Gastroesophageal sphincter (tissue), 4 donors: ENCODE results near the gene SLC35A5. TPM values are rescaled to one million over a fixed set of nuclear protein-coding genes. Genes with fewer than 3 reads are reported as not detected.

ENCODE experiments used
- ATAC-seq: fragments of 150-250 bp; one replicate; pipeline ENCODE4 v1.9.1; 2016; ENCODE audit warnings: mild to moderate bottlenecking, moderate library complexity
- H3K27ac ChIP-seq, 4 donors: fragments of 200-600 bp; sonication (generic) in 3 of 4; 1 replicate in 3 of 4; 2 replicates in 1 of 4; pipeline ENCODE4 v1.5.1; 2016 to 2019
- H3K27me3 ChIP-seq: fragments of 200-600 bp; sonication (generic); one replicate; pipeline ENCODE4 v1.5.1; 2019
- H3K36me3 ChIP-seq, 2 donors: fragments of 200-600 bp; sonication (generic); one replicate each; pipeline ENCODE4 v1.5.1; 2019; ENCODE audit warnings: control low read depth in 1 of 2
- H3K4me1 ChIP-seq, 3 donors: fragments of 200-600 bp; sonication (generic); 1 replicate in 2 of 3; 2 replicates in 1 of 3; pipeline ENCODE4 v1.5.1; 2016 to 2019; ENCODE audit warnings: control low read depth in 2 of 3
- H3K4me3 ChIP-seq, 2 donors: fragments of 200-600 bp; sonication (generic); one replicate each; pipeline ENCODE4 v1.5.1; 2019; ENCODE audit warnings: mild to moderate bottlenecking in 1 of 2, moderate library complexity in 1 of 2
- H3K9me3 ChIP-seq, 3 donors: fragments of 200-600 bp; sonication (generic); one replicate each; pipeline ENCODE4 v1.5.1; 2017 to 2019; ENCODE audit warnings: control low read depth in 2 of 3
- CTCF ChIP-seq, 4 experiments: fragments of 200-600 bp in 2 of 4; fragments of 450-650 bp in 2 of 4; sonication (generic) in 1 of 4; IDR thresholded peaks; one replicate each; pipeline ENCODE4 v1.5.1; 2017 to 2019; ENCODE audit warnings: antibody characterized with exemption in 4 of 4, mild to moderate bottlenecking in 2 of 4, moderate library complexity in 2 of 4
- EP300 ChIP-seq: sonication (generic); formaldehyde crosslinking; IDR thresholded peaks from one replicate; pipeline ENCODE4 v1.6.1; 2017; ENCODE audit warnings: antibody characterized with exemption, mild to moderate bottlenecking
- POLR2A ChIP-seq, 2 donors: fragments of 450-650 bp; IDR thresholded peaks; one replicate each; pipeline ENCODE4 v1.6.1; 2017; ENCODE audit warnings: antibody characterized with exemption in 2 of 2, mild to moderate bottlenecking in 2 of 2, moderate library complexity in 1 of 2
- POLR2AphosphoS5 ChIP-seq: sonication (generic); formaldehyde crosslinking; IDR thresholded peaks from one replicate; pipeline ENCODE4 v1.6.1; 2017; ENCODE audit warnings: antibody characterized with exemption
- WGBS, 2 donors: methylation state at CpG; one replicate each; pipeline ENCODE4 v1.1.5; 2018; ENCODE audit warnings: low coverage in 1 of 2; 5-methylcytosine and 5-hydroxymethylcytosine counted together
- total RNA-seq, 4 donors: library from RNA; depleted of rRNA; stranded (reverse); fragments of >200 nt; gene quantifications; one replicate each; pipeline ENCODE4 v1.1.0, GENCODE V29; 2016

Gene SLC35A5
- total RNA-seq, 4 donors from 2014 or later = 20.7 to 29.7 (median 25.4) TPM

- no peak for TF ChIP-seq POLR2A (IDR thresholded peaks at IDR 0.05)
- TF ChIP-seq CTCF (IDR thresholded peaks at IDR 0.05) = no peak
- no peak for TF ChIP-seq EP300
- no peak for TF ChIP-seq POLR2AphosphoS5
- 80 to 84% methylated on average over 3 to 5 of the region's 5 CpGs for WGBS, 2 donors
These were observed 61.4 kb downstream of the SLC35A5 start for GRCh38 chr3:112623213-112623612.

GRCh38 chr3:112623717-112624116, 61.9 kb downstream of the SLC35A5 start:
- peaks cover 0 to 3% of the 10 kb centered on the region in 2 donors for H3K36me3 ChIP-seq
- TF ChIP-seq CTCF (IDR thresholded peaks at IDR 0.05) (no peak), EP300 (no peak), POLR2A (IDR thresholded peaks at IDR 0.05) (no peak), POLR2AphosphoS5 (no peak)
- 95% methylated on average over 1 of the region's 1 CpG; no CpG with 5 or more reads in 1 of the 2 donors for WGBS, 2 donors
- H3K9me3 ChIP-seq = no peaks in the 10 kb centered on the region
- ATAC-seq = no peak
- H3K27ac ChIP-seq = no peak overlapping the region
- no peaks in the 10 kb centered on the region for H3K27me3 ChIP-seq
- peaks cover 0 to 24% (median 0%) of the 10 kb centered on the region in 3 donors for H3K4me1 ChIP-seq
- no peak overlapping the region for H3K4me3 ChIP-seq

More at GRCh38 chr3:112623213-112623612, 61.4 kb downstream of the SLC35A5 start:
- Histone ChIP-seq H3K4me1 (peaks cover 0 to 18% (median 0%) of the 10 kb centered on the region in 3 donors), H3K27ac (peak overlapping the region in 1 of 4 donors; percentile 11), H3K4me3 (no peak overlapping the region), H3K36me3 (peaks cover 0 to 8% of the 10 kb centered on the region in 2 donors), H3K9me3 (no peaks in the 10 kb centered on the region), H3K27me3 (no peaks in the 10 kb centered on the region)
- ATAC-seq = no peak

DNA sequence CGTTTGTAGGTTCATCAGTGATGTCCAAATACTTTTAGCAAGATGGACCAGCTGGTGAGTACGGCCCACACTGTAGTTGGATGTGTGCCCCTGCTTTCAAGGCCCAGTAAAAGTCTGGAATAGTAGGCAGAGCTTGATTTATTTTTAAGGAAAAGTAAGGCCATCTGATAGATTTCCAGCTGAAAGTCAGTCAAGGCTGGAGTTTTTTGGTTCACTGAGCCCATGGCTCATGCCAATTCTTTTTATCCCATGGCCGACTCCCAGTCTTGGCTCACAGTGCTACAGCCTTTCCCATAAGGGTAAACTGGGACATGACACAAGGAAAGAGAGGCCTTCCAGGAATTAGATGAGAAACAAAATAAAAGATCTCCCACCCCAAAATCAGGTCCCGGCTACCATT, 65.6 kb downstream of the SLC35A5 start:
- no peak for TF ChIP-seq CTCF (IDR thresholded peaks at IDR 0.05)
- peak; percentile 86 for TF ChIP-seq POLR2AphosphoS5
- no peak for TF ChIP-seq EP300
- no peak for TF ChIP-seq POLR2A (IDR thresholded peaks at IDR 0.05)
- no peak overlapping the region for H3K4me3 ChIP-seq
- WGBS, 2 donors = 15 to 47% methylated on average over 2 to 4 of the region's 4 CpGs
- H3K36me3 ChIP-seq = no peaks in the 10 kb centered on the region
- H3K27ac ChIP-seq = peak overlapping the region in 2 of 4 donors; percentile 41 to 87
- ATAC-seq = peak; percentile 52
- no peaks in the 10 kb centered on the region for H3K9me3 ChIP-seq
- peaks cover 3 to 61% (median 6%) of the 10 kb centered on the region in 3 donors for H3K4me1 ChIP-seq
- H3K27me3 ChIP-seq = no peaks in the 10 kb centered on the region

DNA sequence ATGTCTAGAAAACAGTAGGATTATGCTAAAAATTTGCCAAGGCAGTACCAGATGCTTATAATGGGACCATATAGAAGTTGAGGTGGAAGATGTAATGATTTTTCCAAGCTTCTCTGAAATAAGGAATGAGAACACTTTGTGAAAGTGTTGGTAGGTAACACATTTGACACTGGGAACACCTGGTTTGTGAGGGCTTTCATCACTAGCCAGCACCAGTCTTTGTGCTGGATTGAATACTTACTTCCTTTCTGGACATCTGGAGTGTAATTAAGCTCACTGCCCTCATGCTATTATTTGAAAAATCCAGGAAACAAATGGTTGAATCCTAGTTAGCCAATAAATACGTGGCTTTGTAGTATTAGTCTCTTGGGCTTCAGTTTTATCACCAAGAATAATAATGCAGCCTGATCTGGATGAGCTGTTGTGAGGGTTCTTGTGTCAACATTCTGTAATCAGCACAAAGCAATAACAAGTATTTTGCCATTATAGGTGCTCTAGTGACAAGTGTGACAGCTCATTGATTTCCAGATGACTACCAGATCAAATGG, 66.1 kb downstream of the SLC35A5 start:
- Histone ChIP-seq H3K27me3 (no peaks in the 10 kb centered on the region), H3K4me3 (no peak overlapping the region), H3K4me1 (peaks cover 6 to 66% (median 12%) of the 10 kb centered on the region in 3 donors), H3K36me3 (no peaks in the 10 kb centered on the region), H3K9me3 (no peaks in the 10 kb centered on the region), H3K27ac (peak overlapping the region in 3 of 4 donors; percentile 41 to 87 (median 53))
- WGBS, 2 donors = 27 to 30% methylated on average over 1 of the region's 1 CpG
- ATAC-seq = no peak
- no peak for TF ChIP-seq CTCF (IDR thresholded peaks at IDR 0.05)
- TF ChIP-seq EP300 = no peak
- no peak for TF ChIP-seq POLR2AphosphoS5
- TF ChIP-seq POLR2A (IDR thresholded peaks at IDR 0.05) = no peak

- Histone ChIP-seq H3K4me1 (peaks cover 17 to 81% (median 25%) of the 10 kb centered on the region in 3 donors), H3K36me3 (no peaks in the 10 kb centered on the region), H3K9me3 (no peaks in the 10 kb centered on the region), H3K27ac (peak overlapping the region in 3 of 4 donors; percentile 56 to 87 (median 59)), H3K4me3 (no peak overlapping the region), H3K27me3 (no peaks in the 10 kb centered on the region)
- WGBS, 2 donors = 16 to 24% methylated on average over 7 of the region's 7 CpGs
- peak; percentile 90 for TF ChIP-seq POLR2AphosphoS5
- TF ChIP-seq EP300 = no peak
- no peak for TF ChIP-seq POLR2A (IDR thresholded peaks at IDR 0.05)
- no peak for TF ChIP-seq CTCF (IDR thresholded peaks at IDR 0.05)
- peak; percentile 93 for ATAC-seq
These were observed 67.6 kb downstream of the SLC35A5 start for GRCh38 chr3:112629425-112629824.
